ENCODE data around the gene ALMS1.
"Not testable (repeated sequence)": the region's sequence is repeated elsewhere in the genome, so short reads cannot be mapped to it uniquely, and the experiment has no call there.

Gene ALMS1

GRCh38 chr2:73588177-73588576 is 202.5 kb downstream of the ALMS1 start:
- TF ChIP-seq CTCF (IDR thresholded peaks at IDR 0.05): no peak
- DNase-seq (ENCODE audit: low spot score): no peak
- no peak overlapping the region for H3K4me3 ChIP-seq
- H3K27ac ChIP-seq: no peak overlapping the region

GRCh38 chr2:73593680-73594079 is 208.0 kb downstream of the ALMS1 start:
- TF ChIP-seq CTCF (IDR thresholded peaks at IDR 0.05): no peak
- no peak for DNase-seq (ENCODE audit: low spot score)
- Histone ChIP-seq H3K27ac (no peak overlapping the region), H3K4me3 (no peak overlapping the region)

- no peak for TF ChIP-seq CTCF (IDR thresholded peaks at IDR 0.05)
- DNase-seq (ENCODE audit: low spot score): no peak
- no peak overlapping the region for H3K27ac ChIP-seq
- H3K4me3 ChIP-seq: no peak overlapping the region
These were observed 208.6 kb downstream of the ALMS1 start for GRCh38 chr2:73594251-73594650.

GRCh38 chr2:73601780-73602179 is 216.1 kb downstream of the ALMS1 start:
- TF ChIP-seq CTCF (IDR thresholded peaks at IDR 0.05): no peak
- Histone ChIP-seq H3K4me3 (no peak overlapping the region), H3K27ac (no peak overlapping the region)
- DNase-seq (ENCODE audit: low spot score): no peak

- H3K4me3 ChIP-seq; H3K27ac ChIP-seq; DNase-seq (ENCODE audit: low spot score): not testable (repeated sequence)
These were observed 217.5 kb downstream of the ALMS1 start for GRCh38 chr2:73603099-73603588.

GRCh38 chr2:73604589-73604988 is 219.0 kb downstream of the ALMS1 start:
- H3K4me3 ChIP-seq; DNase-seq (ENCODE audit: low spot score); H3K27ac ChIP-seq: not testable (repeated sequence)

- H3K4me3 ChIP-seq: no peak overlapping the region
- TF ChIP-seq CTCF (IDR thresholded peaks at IDR 0.05): no peak
- no peak overlapping the region for H3K27ac ChIP-seq
- DNase-seq (ENCODE audit: low spot score): no peak
These were observed 224.5 kb downstream of the ALMS1 start for GRCh38 chr2:73610111-73610510.

- no peak overlapping the region for H3K27ac ChIP-seq
- TF ChIP-seq CTCF (IDR thresholded peaks at IDR 0.05): no peak
These were observed 225.6 kb downstream of the ALMS1 start for GRCh38 chr2:73611193-73611592.

More at GRCh38 chr2:73611193-73611592, 225.6 kb downstream of the ALMS1 start:
- DNase-seq (ENCODE audit: low spot score): no peak
- H3K4me3 ChIP-seq: no peak overlapping the region
